ENCODE data around the gene EXOC4.

EXOC4 gene

GRCh38 chr7:133746847-133747246, 494.0 kb downstream of the EXOC4 start:
- TF ChIP-seq Cebpa-rat (IDR thresholded peaks at IDR 0.05) = no peak
- H3K4me1 ChIP-seq = no peaks in the 10 kb centered on the region
- H3K27me3 ChIP-seq = no peaks in the 10 kb centered on the region
- no peak overlapping the region for H3K4me2 ChIP-seq
- H3K4me3 ChIP-seq = no peak overlapping the region
- H3K9me3 ChIP-seq (replicated peaks in 1 of 11) = no peaks in the 10 kb centered on the region
- H3K36me3 ChIP-seq = 0 out of 22 replicates have a peak, but pooled peaks cover 0 to 6% (median 0%) of the 10 kb centered on the region in 11 experiments
- H3K9ac ChIP-seq = no peak overlapping the region
- no peak overlapping the region for H3K27ac ChIP-seq
- peaks cover 0 to 6% (median 0%) of the 10 kb centered on the region in 11 experiments; a peak in 2 of 22 replicates for H4K20me1 ChIP-seq

GRCh38 chr7:133748443-133749407, 495.8 kb downstream of the EXOC4 start:
- Histone ChIP-seq H3K9me3 (replicated peaks in 1 of 11) (no peaks in the 10 kb centered on the region), H3K9ac (no peak overlapping the region), H3K4me3 (no peak overlapping the region), H3K27me3 (no peaks in the 10 kb centered on the region), H3K4me1 (no peaks in the 10 kb centered on the region), H3K27ac (no peak overlapping the region), H3K4me2 (no peak overlapping the region), H3K36me3 (peaks cover 0 to 6% (median 0%) of the 10 kb centered on the region in 11 experiments; a peak in 1 of 22 replicates), H4K20me1 (no peaks in the 10 kb centered on the region)
- no peak for TF ChIP-seq Cebpa-rat (IDR thresholded peaks at IDR 0.05)

- no peak overlapping the region for H3K4me2 ChIP-seq
- H3K4me3 ChIP-seq = no peak overlapping the region
- peaks cover 0 to 6% (median 0%) of the 10 kb centered on the region in 11 experiments; a peak in 1 of 22 replicates for H3K36me3 ChIP-seq
- H3K9me3 ChIP-seq (replicated peaks in 1 of 11) = no peaks in the 10 kb centered on the region
- H4K20me1 ChIP-seq = peaks cover 0 to 8% (median 0%) of the 10 kb centered on the region in 11 experiments; a peak in 2 of 22 replicates
- no peak for TF ChIP-seq Cebpa-rat (IDR thresholded peaks at IDR 0.05)
- no peaks in the 10 kb centered on the region for H3K27me3 ChIP-seq
- no peak overlapping the region for H3K27ac ChIP-seq
- H3K4me1 ChIP-seq = no peaks in the 10 kb centered on the region
- H3K9ac ChIP-seq = no peak overlapping the region
Observed at GRCh38 chr7:133750287-133750686, 497.4 kb downstream of the EXOC4 start.

GRCh38 chr7:133751079-133751478, 498.2 kb downstream of the EXOC4 start:
- H3K4me1 ChIP-seq = no peaks in the 10 kb centered on the region
- H3K27ac ChIP-seq = no peak overlapping the region
- TF ChIP-seq Cebpa-rat (IDR thresholded peaks at IDR 0.05) = no peak
- H3K27me3 ChIP-seq = no peaks in the 10 kb centered on the region
- no peak overlapping the region for H3K4me3 ChIP-seq
- H3K4me2 ChIP-seq = no peak overlapping the region
- H4K20me1 ChIP-seq = peaks cover 0 to 8% (median 0%) of the 10 kb centered on the region in 11 experiments; a peak in 2 of 22 replicates
- H3K9ac ChIP-seq = no peak overlapping the region
- H3K9me3 ChIP-seq (replicated peaks in 1 of 11) = no peaks in the 10 kb centered on the region
- peaks cover 0 to 6% (median 0%) of the 10 kb centered on the region in 11 experiments; a peak in 1 of 22 replicates for H3K36me3 ChIP-seq

GRCh38 chr7:133753513-133753912, 500.6 kb downstream of the EXOC4 start:
- Histone ChIP-seq H3K4me2 (no peak overlapping the region), H3K27me3 (no peaks in the 10 kb centered on the region), H3K4me3 (no peak overlapping the region), H4K20me1 (peaks cover 0 to 8% (median 0%) of the 10 kb centered on the region in 11 experiments; a peak in 2 of 22 replicates), H3K9ac (no peak overlapping the region), H3K36me3 (peaks cover 0 to 6% (median 0%) of the 10 kb centered on the region in 11 experiments; a peak in 1 of 22 replicates), H3K9me3 (replicated peaks in 1 of 11) (no peaks in the 10 kb centered on the region), H3K27ac (no peak overlapping the region), H3K4me1 (no peaks in the 10 kb centered on the region)
- TF ChIP-seq Cebpa-rat (IDR thresholded peaks at IDR 0.05) = no peak

- Histone ChIP-seq H3K27me3 (no peaks in the 10 kb centered on the region), H3K4me1 (no peaks in the 10 kb centered on the region), H3K27ac (no peak overlapping the region), H3K36me3 (peaks cover 0 to 6% (median 0%) of the 10 kb centered on the region in 11 experiments; a peak in 1 of 22 replicates), H3K4me3 (no peak overlapping the region), H3K4me2 (no peak overlapping the region), H3K9me3 (replicated peaks in 1 of 11) (no peaks in the 10 kb centered on the region), H4K20me1 (peaks cover 0 to 8% (median 0%) of the 10 kb centered on the region in 11 experiments; a peak in 2 of 22 replicates), H3K9ac (no peak overlapping the region)
- no peak for TF ChIP-seq Cebpa-rat (IDR thresholded peaks at IDR 0.05)
Observed at GRCh38 chr7:133754708-133755107, 501.8 kb downstream of the EXOC4 start.

- Histone ChIP-seq H4K20me1 (peaks cover 0 to 8% (median 0%) of the 10 kb centered on the region in 11 experiments; a peak in 2 of 22 replicates), H3K27me3 (no peaks in the 10 kb centered on the region), H3K9me3 (replicated peaks in 1 of 11) (no peaks in the 10 kb centered on the region), H3K4me1 (no peaks in the 10 kb centered on the region), H3K4me3 (no peak overlapping the region), H3K36me3 (no peaks in the 10 kb centered on the region; a peak in 1 of 22 replicates), H3K27ac (no peak overlapping the region), H3K9ac (no peak overlapping the region), H3K4me2 (no peak overlapping the region)
- TF ChIP-seq Cebpa-rat (IDR thresholded peaks at IDR 0.05) = no peak
Observed at GRCh38 chr7:133755901-133756300, 503.0 kb downstream of the EXOC4 start.

- Histone ChIP-seq H3K4me3 (no peak overlapping the region), H3K27me3 (no peaks in the 10 kb centered on the region), H3K4me1 (no peaks in the 10 kb centered on the region), H3K4me2 (no peak overlapping the region), H3K36me3 (peaks cover 0 to 12% (median 0%) of the 10 kb centered on the region in 11 experiments; a peak in 1 of 22 replicates), H3K9me3 (replicated peaks in 1 of 11) (no peaks in the 10 kb centered on the region), H4K20me1 (no peaks in the 10 kb centered on the region), H3K27ac (no peak overlapping the region), H3K9ac (no peak overlapping the region)
- TF ChIP-seq Cebpa-rat (IDR thresholded peaks at IDR 0.05) = no peak
Observed at GRCh38 chr7:133761443-133761842, 508.6 kb downstream of the EXOC4 start.

GRCh38 chr7:133763076-133763640, 510.3 kb downstream of the EXOC4 start:
- Histone ChIP-seq H3K9ac (no peak overlapping the region), H3K4me1 (no peaks in the 10 kb centered on the region), H3K9me3 (replicated peaks in 1 of 11) (no peaks in the 10 kb centered on the region), H4K20me1 (no peaks in the 10 kb centered on the region), H3K4me3 (no peak overlapping the region), H3K36me3 (peaks cover 0 to 26% (median 0%) of the 10 kb centered on the region in 11 experiments; a peak in 2 of 22 replicates), H3K27me3 (no peaks in the 10 kb centered on the region), H3K4me2 (no peak overlapping the region), H3K27ac (no peak overlapping the region)
- no peak for TF ChIP-seq Cebpa-rat (IDR thresholded peaks at IDR 0.05)
